Astrocyte (in vitro differentiated cells and primary cell): ENCODE data around the gene HNRNPL. TPM values are rescaled to one million over a fixed set of nuclear protein-coding genes. Genes with fewer than 3 reads are reported as not detected.

Experiments used
- DNase-seq: peaks from one replicate; pipeline ENCODE4 v3.0.0-alpha.2; 2010; ENCODE audit warnings: low read depth
- FAIRE-seq: peaks from 2 replicates; lab custom pipeline; 2011; peaks lifted over from hg19 to GRCh38; lab: Jason Lieb, UNC
- H2AFZ ChIP-seq: 2 replicates; pipeline ENCODE4 v1.6.0; 2012; ENCODE audit warnings: low read depth, low read length, inconsistent platforms
- H3K27ac ChIP-seq: 2 replicates; pipeline ENCODE4 v1.5.1; 2011; ENCODE audit warnings: low read depth, low read length, inconsistent platforms
- H3K27me3 ChIP-seq: 2 replicates; pipeline ENCODE4 v1.6.0; 2011; ENCODE audit warnings: low read length, inconsistent platforms; ENCODE audit not compliant: insufficient read depth
- H3K36me3 ChIP-seq: 2 replicates; pipeline ENCODE4 v1.5.1; 2011; ENCODE audit warnings: low read length, inconsistent platforms; ENCODE audit not compliant: insufficient read depth
- H3K4me1 ChIP-seq: 2 replicates; pipeline ENCODE4 v1.5.1; 2011; ENCODE audit warnings: low read length, inconsistent platforms; ENCODE audit not compliant: insufficient read depth
- H3K4me2 ChIP-seq: 2 replicates; pipeline ENCODE4 v1.6.0; 2012; ENCODE audit warnings: low read length, inconsistent platforms
- H3K4me3 ChIP-seq: 2 replicates; pipeline ENCODE4 v1.5.1; 2011; ENCODE audit warnings: low read depth, mild to moderate bottlenecking, low read length, inconsistent platforms; ENCODE audit not compliant: insufficient read depth
- H3K79me2 ChIP-seq: 2 replicates; pipeline ENCODE4 v1.6.0; 2012; ENCODE audit warnings: mild to moderate bottlenecking, low read length, inconsistent platforms; ENCODE audit not compliant: insufficient read depth
- H3K9ac ChIP-seq: 2 replicates; pipeline ENCODE4 v1.6.0; 2012; ENCODE audit warnings: mild to moderate bottlenecking, low read length, inconsistent platforms
- H3K9me3 ChIP-seq: 2 replicates; pipeline ENCODE4 v1.5.1; 2012; ENCODE audit warnings: low read depth, mild to moderate bottlenecking, low read length, inconsistent platforms; ENCODE audit not compliant: insufficient read depth
- H4K20me1 ChIP-seq: 2 replicates; pipeline ENCODE4 v1.6.0; 2012; ENCODE audit warnings: low read length, inconsistent platforms; ENCODE audit not compliant: insufficient read depth
- H3K27ac Mint-ChIP-seq: one replicate; pipeline ENCODE4 v1.8.0; 2021; ENCODE audit warnings: mild to moderate bottlenecking, mixed read lengths; ENCODE audit not compliant: unreplicated experiment
- H3K27me3 Mint-ChIP-seq: one replicate; pipeline ENCODE4 v1.8.0; 2021; ENCODE audit warnings: low read depth, mixed read lengths; ENCODE audit not compliant: unreplicated experiment
- H3K36me3 Mint-ChIP-seq: one replicate; pipeline ENCODE4 v1.8.0; 2021; ENCODE audit warnings: low read depth, mixed read lengths; ENCODE audit not compliant: unreplicated experiment
- H3K4me1 Mint-ChIP-seq: one replicate; pipeline ENCODE4 v1.8.0; 2021; ENCODE audit warnings: low read depth, mixed read lengths; ENCODE audit not compliant: unreplicated experiment
- H3K4me3 Mint-ChIP-seq: one replicate; pipeline ENCODE4 v1.8.0; 2021; ENCODE audit warnings: mild to moderate bottlenecking, moderate library complexity, mixed read lengths; ENCODE audit not compliant: unreplicated experiment
- H3K9me3 Mint-ChIP-seq: one replicate; pipeline ENCODE4 v1.8.0; 2021; ENCODE audit warnings: mild to moderate bottlenecking, mixed read lengths; ENCODE audit not compliant: unreplicated experiment
- CTCF ChIP-seq: IDR thresholded peaks from 2 replicates; pipeline ENCODE4 v1.5.1; 2011; ENCODE audit warnings: low read depth, mild to moderate bottlenecking, inconsistent platforms, low read length, moderate library complexity; ENCODE audit not compliant: insufficient read depth
- EZH2 ChIP-seq: IDR thresholded peaks from 2 replicates; pipeline ENCODE4 v1.6.1; 2012; ENCODE audit warnings: mild to moderate bottlenecking, low read length, inconsistent platforms; ENCODE audit not compliant: insufficient read depth
- total RNA-seq: library from RNA; stranded (reverse); gene quantifications from 2 replicates; pipeline ENCODE4 v1.2.1, GENCODE V29; 2021

HNRNPL gene
- total RNA-seq, 1 donor from 2014 or later = 314 TPM

GRCh38 chr19:38851622-38852230 lies 1.9 kb upstream of the HNRNPL start:
- DNase-seq = peak; percentile 73
- TF ChIP-seq EZH2 (no peak), CTCF (no peak)

GRCh38 chr19:38850976-38851621 lies 1.3 kb upstream of the HNRNPL start:
- Histone ChIP-seq H3K27ac (peak overlapping the region; percentile 72), H3K9me3 (no peaks in the 10 kb centered on the region), H3K27me3 (no peaks in the 10 kb centered on the region), H3K4me2 (peak overlapping the region; percentile 86), H3K4me1 (peaks cover 30% of the 10 kb centered on the region), H3K36me3 (peaks cover 13% of the 10 kb centered on the region), H3K4me3 (peak overlapping the region; percentile 63), H2AFZ (peak overlapping the region; percentile 65), H4K20me1 (peaks cover 29% of the 10 kb centered on the region), H3K9ac (peak overlapping the region; percentile 92), H3K79me2 (peaks cover 31% of the 10 kb centered on the region)
- Mint-ChIP-seq H3K9me3 (no peaks in the 10 kb centered on the region), H3K27ac (peak overlapping the region; percentile 99), H3K4me1 (peaks cover 21% of the 10 kb centered on the region), H3K27me3 (no peaks in the 10 kb centered on the region), H3K4me3 (peak overlapping the region; percentile 92), H3K36me3 (peaks cover 14% of the 10 kb centered on the region)
- no peak for TF ChIP-seq EZH2
- TF ChIP-seq CTCF = no peak
- DNase-seq (no peak), FAIRE-seq (no peak)

More at GRCh38 chr19:38851622-38852230, 1.9 kb upstream of the HNRNPL start:
- no peak for FAIRE-seq
- Histone ChIP-seq H3K27me3 (no peaks in the 10 kb centered on the region), H2AFZ (peak overlapping the region; percentile 65), H3K4me2 (peak overlapping the region; percentile 86), H3K9me3 (no peaks in the 10 kb centered on the region), H3K79me2 (peaks cover 24% of the 10 kb centered on the region), H3K27ac (peak overlapping the region; percentile 80), H3K4me3 (peak overlapping the region; percentile 66), H3K4me1 (peaks cover 30% of the 10 kb centered on the region), H3K9ac (peak overlapping the region; percentile 92), H4K20me1 (peaks cover 24% of the 10 kb centered on the region), H3K36me3 (peaks cover 10% of the 10 kb centered on the region)
- no peaks in the 10 kb centered on the region for H3K27me3 Mint-ChIP-seq
- H3K4me3 Mint-ChIP-seq = peak overlapping the region; percentile 92
- peaks cover 9% of the 10 kb centered on the region for H3K36me3 Mint-ChIP-seq
- peaks cover 21% of the 10 kb centered on the region for H3K4me1 Mint-ChIP-seq
- H3K9me3 Mint-ChIP-seq = no peaks in the 10 kb centered on the region
- H3K27ac Mint-ChIP-seq = peak overlapping the region; percentile 99
